Activated CD8-positive, alpha-beta memory T cell treated with anti-CD3 and anti-CD28 coated beads for 1 hour (primary cell): Measurements from ENCODE around the gene ADRA2C.

Experiments
- DNase-seq, 2 donors: peaks; one replicate each; pipeline ENCODE4 v3.0.0-alpha.2; 2020; ENCODE audit warnings: low read depth in 1 of 2; ENCODE audit errors: extremely low read depth in 1 of 2

ADRA2C gene

DNA sequence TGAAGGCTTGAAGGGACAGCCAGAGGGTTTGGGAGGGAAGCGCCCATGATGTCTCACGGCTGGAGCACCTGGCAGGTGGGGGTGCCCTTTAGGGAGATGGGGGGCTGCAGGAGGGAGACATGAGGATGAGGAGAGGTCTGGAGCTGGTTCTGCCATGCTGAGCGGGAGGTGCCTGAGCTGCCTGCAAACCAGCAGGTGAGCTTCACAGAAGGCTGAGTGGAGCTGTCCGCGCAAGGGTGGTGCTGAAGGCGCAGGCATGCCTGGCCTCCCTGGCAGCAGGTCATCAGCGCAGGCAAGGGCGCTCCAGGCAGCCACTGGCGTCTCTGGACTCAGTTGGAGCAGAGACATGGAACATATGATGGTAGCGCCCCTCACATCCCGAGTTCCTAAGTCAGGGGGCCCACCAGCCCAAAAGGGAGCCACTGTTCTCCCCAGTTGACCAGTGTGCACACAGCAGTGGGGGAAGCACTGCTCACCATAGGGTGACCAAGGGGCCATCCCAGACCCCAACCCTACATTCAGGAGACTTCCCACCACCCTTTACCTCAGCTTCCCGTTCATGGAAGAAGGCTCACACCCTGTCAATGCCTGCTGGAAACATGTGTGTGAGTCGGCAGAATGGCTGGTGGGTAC is 25.8 kb downstream of the ADRA2C start:
- no peak for DNase-seq

- no peak for DNase-seq
Observed at GRCh38 chr4:3792813-3793212, 26.6 kb downstream of the ADRA2C start.

DNA sequence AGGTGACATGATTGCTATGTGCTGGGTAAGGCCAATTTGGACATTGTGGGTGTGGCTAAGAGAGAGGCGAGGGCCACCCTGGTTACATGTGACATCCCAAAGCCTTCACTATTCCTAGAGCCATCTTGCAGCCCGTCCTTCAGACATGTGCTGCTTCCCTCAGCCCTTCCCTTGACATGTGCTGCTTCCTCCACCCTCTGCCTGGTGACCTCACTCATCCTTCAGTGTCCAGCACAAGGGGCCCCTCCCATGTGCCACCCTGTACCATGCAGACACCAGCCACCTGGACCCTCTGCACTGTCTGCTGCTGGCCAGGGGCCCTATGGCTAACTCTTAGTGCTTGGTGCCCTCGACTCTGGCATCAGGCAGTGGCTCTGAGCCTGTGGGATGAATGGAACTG is 27.4 kb downstream of the ADRA2C start:
- DNase-seq = no peak

DNA sequence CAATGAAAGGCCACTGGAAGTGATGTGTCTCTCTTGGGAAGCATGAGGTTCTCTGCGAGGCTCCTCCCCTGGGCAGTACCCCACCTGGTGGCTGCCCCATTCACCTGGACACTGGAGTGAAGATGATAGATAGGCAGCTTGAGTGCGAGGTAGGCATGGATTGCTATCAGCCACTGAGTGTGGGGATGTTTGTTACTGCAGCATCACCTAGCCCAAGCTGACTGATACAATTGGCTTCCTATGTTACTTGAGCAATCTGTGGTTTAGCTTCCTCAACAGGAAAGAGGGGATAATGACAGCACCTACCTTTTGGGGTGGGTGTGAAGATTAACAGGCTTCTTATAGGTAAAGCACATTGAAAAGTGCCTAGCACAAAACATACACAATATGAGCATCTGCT is 30.8 kb downstream of the ADRA2C start:
- DNase-seq = no peak

DNA sequence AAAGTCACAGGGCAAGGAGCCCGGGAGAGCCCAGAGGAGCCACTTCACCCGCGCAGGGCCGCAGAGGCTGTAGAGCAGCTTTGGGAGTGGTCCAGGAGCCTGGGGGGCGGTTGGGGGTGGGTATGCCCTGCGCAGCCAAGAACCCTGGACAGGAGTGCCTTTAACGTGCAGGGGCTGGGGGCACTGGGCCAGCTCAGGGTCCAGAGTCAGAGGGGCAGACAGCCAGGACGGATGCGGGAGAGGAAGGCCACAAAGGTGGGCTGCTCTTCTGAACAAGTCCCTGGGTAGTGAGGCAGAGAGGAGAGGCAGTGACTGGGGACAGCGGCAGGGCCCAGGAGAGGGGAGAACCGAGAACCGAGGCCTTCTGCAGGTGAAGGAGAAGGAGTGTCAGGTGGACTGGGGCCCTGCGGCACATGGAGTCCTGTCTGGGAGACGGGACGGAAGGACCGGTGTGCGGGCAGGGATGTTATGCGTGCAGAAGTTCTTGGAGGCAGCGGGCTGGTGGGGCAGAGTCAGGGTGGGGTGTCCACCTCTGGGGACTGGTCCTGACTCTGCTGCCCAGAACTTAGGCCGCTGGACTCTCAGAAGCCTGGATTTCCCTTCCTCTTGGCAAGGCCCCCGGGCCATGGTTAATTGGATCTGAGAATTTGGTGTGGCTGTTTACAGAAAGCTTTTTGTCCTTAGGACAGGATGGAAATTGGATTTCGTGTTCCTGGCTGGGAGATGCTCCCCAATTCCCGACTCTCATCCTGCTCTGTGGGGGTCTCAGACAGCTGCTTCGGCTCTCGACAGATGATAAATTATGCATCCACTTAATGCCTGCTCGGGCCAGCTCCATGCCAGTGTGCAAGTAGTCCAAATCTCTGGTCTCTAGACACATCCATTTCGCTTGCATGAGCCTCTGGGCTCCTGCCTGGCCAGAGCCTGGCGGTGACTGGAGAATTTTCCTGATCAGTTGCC is 31.9 kb downstream of the ADRA2C start:
- DNase-seq = no peak

- DNase-seq = no peak
Observed at GRCh38 chr4:3799496-3799895, 33.3 kb downstream of the ADRA2C start.

- DNase-seq = no peak
Observed at GRCh38 chr4:3800351-3800750, 34.2 kb downstream of the ADRA2C start.

DNA sequence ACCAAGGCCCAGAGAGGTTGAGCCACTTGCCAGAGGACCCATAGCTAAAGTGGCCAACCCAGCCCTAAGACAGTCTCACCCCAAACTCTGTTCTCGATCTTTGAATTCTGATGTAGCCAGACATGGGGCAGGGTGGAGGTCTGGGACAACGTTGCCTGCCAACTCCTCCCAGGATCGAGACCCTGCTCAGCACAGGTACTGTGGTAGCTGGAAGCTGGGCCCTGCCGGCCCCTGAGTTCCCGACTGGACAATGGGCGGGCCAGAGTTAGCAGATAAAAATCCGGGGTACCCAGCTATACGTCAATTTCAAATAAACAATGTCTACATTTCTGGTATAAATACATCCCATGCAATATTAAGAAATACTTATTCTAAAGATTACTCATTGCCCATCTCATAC is 35.3 kb downstream of the ADRA2C start:
- no peak for DNase-seq

DNA sequence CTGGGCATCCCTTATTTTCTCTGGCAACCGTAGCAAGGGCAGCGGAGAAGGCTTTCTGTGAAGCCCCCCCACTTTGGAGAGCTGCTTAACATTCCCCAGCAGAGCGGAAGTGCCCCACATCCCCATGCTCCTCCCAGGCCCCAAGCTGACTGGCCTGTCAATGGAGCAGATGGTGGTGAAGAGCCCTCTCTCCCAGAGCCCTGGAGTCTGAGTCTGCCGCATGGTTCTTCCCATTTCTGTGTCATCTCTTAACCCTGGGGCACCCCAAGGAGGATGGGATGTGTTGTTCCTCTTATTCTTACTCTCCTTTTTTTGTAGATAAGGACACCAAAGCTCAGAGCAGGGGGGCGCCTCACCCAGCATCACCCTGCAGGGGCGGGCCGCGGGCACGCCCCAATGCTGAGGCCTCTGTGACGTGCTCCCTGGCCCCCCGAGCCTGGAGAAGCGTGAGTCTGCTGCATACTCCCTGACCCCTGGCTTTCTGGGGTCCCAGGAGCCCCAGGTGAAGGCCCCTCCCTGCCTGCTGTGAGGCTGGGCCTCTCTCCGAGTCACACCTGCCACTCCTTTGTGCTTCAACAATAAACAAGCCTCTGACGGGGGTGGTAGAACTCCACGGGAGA is 35.9 kb downstream of the ADRA2C start:
- DNase-seq = no peak

GRCh38 chr4:3802571-3803474 is 36.6 kb downstream of the ADRA2C start:
- no peak for DNase-seq

- DNase-seq = no peak
Observed at GRCh38 chr4:3803475-3803847, 37.3 kb downstream of the ADRA2C start.

DNA sequence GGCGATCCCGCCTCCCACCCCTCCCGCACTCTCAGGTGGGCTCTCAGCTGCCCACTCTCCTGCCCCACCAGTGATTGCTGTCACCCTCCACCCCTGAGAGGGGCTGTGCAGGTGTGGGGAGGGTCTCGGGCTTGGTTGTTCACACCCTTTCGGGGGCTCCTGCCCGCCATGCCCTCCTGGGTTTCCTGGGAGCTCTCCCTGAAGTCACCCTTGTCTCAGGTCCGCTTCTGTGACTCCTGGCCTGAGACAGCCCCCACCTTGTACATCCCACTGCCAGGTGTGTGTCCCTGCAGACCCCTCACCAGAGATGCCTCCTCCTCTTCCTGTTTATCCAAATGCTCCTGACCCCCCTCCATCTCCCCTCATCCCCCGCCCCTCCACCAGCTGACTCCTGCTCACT is 37.8 kb downstream of the ADRA2C start:
- no peak for DNase-seq

- no peak for DNase-seq
Observed at GRCh38 chr4:3805026-3805425, 38.8 kb downstream of the ADRA2C start.

DNA sequence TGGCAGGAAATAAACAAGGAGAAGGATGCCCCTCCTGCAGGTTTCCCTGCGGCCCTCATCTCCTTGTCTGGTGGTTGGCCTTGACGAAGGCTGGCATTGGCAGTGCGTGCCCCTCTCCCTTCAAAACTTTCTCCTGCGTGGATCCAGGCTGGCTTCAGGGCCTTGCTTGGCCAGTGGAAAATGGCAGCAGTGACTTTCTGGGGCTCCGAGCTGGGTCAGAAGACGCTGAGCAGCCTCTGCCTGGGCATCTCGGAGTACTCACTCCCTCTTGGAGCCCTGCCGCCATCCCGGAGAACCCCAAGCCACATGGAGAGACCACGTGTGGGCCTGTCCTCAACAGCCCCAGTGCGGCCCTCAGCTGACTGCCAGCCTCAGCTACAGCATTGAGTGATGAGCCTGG is 39.5 kb downstream of the ADRA2C start:
- DNase-seq = no peak

- no peak for DNase-seq
Observed at GRCh38 chr4:3807311-3807710, 41.1 kb downstream of the ADRA2C start.

GRCh38 chr4:3807822-3808496 is 41.8 kb downstream of the ADRA2C start:
- DNase-seq = no peak

GRCh38 chr4:3808597-3808996 is 42.4 kb downstream of the ADRA2C start:
- no peak for DNase-seq

GRCh38 chr4:3809028-3809427 is 42.8 kb downstream of the ADRA2C start:
- no peak for DNase-seq

DNA sequence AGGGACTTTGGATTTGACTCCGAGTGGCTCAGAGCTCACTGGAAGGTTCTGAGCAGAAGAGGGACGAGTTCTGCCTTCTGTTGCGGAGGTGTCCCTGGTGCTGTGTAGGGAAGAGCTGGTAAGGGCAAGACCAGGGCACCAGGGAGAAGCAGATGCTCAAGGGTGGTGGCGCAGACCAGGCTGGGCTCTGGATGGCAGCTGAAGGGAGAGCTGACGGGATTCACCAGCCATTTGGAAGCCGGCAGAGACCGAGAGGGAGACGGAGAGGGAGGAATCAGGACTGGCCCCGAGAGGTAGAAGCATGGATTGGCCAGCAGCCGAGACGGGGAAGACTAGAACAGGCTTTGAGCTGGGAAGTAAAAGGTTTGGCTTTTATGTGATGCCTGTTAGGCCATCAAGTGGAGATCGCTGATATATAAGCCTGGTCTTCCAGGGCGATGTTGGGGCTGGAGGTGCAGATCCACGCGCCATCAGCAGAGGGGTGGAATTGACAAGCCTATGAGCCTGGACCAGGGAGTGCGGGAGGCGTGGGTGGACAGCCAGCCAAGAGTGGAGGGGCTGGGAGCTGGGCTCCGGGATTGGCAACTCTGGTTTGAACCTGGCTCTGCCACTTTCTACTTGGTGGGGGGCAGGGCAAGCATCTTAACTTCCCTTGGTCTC is 43.4 kb downstream of the ADRA2C start:
- DNase-seq = no peak
